HCT116 (cell line): ENCODE data around the gene LIN7C.

Experiments used
- CTCF ChIP-seq, 3 experiments: fragments of 200-600 bp in 1 of 3; sonication (generic) in 1 of 3; IDR thresholded peaks in 2 of 3; conservative IDR thresholded peaks in 1 of 3; 2 replicates each; pipeline ENCODE4 v1.5.1; 2012 to 2017; ENCODE audit warnings: low read depth in 2 of 3, low read length in 2 of 3, antibody characterized with exemption in 1 of 3, borderline replicate concordance in 1 of 3, control low read depth in 1 of 3, mild to moderate bottlenecking in 1 of 3, mixed read lengths in 1 of 3, mixed run types in 1 of 3, moderate library complexity in 1 of 3; ENCODE audit not compliant: insufficient read depth in 1 of 3
- POLR2A ChIP-seq: IDR thresholded peaks from 2 replicates; pipeline ENCODE4 v1.7.0; 2011; ENCODE audit warnings: borderline replicate concordance; ENCODE audit not compliant: insufficient read depth, insufficient read length; ENCODE audit errors: extremely low read depth
- SRF ChIP-seq: IDR thresholded peaks from 2 replicates; pipeline ENCODE4 v1.6.1; 2012; ENCODE audit warnings: low read depth

- TF ChIP-seq POLR2A: no peak
- no peak for TF ChIP-seq CTCF (IDR thresholded peaks at IDR 0.05 in 2 of 3, conservative IDR thresholded peaks at IDR 0.05 in 1 of 3; ENCODE audit: borderline replicate concordance in 1 of 3, insufficient read depth in 1 of 3, low read depth in 2 of 3, low read length in 2 of 3)
- no peak for TF ChIP-seq SRF
These were observed 13.7 kb upstream of the LIN7C start for GRCh38 chr11:27520226-27520625.
